HFF-Myc (cell line): Measurements from ENCODE around the gene RAB5B.
"Not testable (repeated sequence)": the region's sequence is repeated elsewhere in the genome, so short reads cannot be mapped to it uniquely, and the experiment has no call there.

Experiments used
- DNase-seq: peaks from one replicate; pipeline ENCODE4 v3.0.0-alpha.2; 2011; ENCODE audit warnings: low read depth; ENCODE audit errors: extremely low read depth
- H3K4me3 ChIP-seq: replicated peaks from 2 replicates; pipeline ENCODE4 v1.5.1; 2011; ENCODE audit warnings: low read depth, mild to moderate bottlenecking, control low read depth, low read length
- CTCF ChIP-seq: IDR thresholded peaks from 2 replicates; pipeline ENCODE4 v1.5.1; 2012; ENCODE audit warnings: mild to moderate bottlenecking, low read depth, low read length, control low read depth; ENCODE audit errors: missing control alignments

RAB5B gene

GRCh38 chr12:55996201-55996714 lies 22.4 kb downstream of the RAB5B start:
- TF ChIP-seq CTCF, result peak; percentile 82
- peak; percentile 40 for DNase-seq
- H3K4me3 ChIP-seq, result peak overlapping the region; percentile 81

GRCh38 chr12:55996715-55997534 lies 23.0 kb downstream of the RAB5B start, which contains the start of gene SUOX:
Gene SUOX, plus strand, starts transcription at chr12:55997276. Its CDS starts 4,946 bp downstream, at chr12:56002222.
- no peak for TF ChIP-seq CTCF
- peak; percentile 91 for DNase-seq
- peak within 1 kb of the TSS; percentile 81 for H3K4me3 ChIP-seq

- no peak for DNase-seq
- H3K4me3 ChIP-seq, result peak overlapping the region; percentile 81
- TF ChIP-seq CTCF, result no peak
These were observed 23.6 kb downstream of the RAB5B start for GRCh38 chr12:55997535-55997859.

- not testable (repeated sequence) for H3K4me3 ChIP-seq, DNase-seq
These were observed 25.6 kb downstream of the RAB5B start for GRCh38 chr12:55999522-55999921.

GRCh38 chr12:55999999-56000540 lies 26.2 kb downstream of the RAB5B start:
- not testable (repeated sequence) for DNase-seq, H3K4me3 ChIP-seq

GRCh38 chr12:56001487-56002100 lies 27.7 kb downstream of the RAB5B start:
- TF ChIP-seq CTCF, result no peak
- no peak for DNase-seq
- no peak overlapping the region for H3K4me3 ChIP-seq

- not testable (repeated sequence) for H3K4me3 ChIP-seq, DNase-seq
These were observed 29.5 kb downstream of the RAB5B start for GRCh38 chr12:56003376-56003775.

- no peak for DNase-seq
- TF ChIP-seq CTCF, result no peak
- no peak overlapping the region for H3K4me3 ChIP-seq
These were observed 30.3 kb downstream of the RAB5B start for GRCh38 chr12:56004211-56004610.
